Ovary (tissue), 9 donors: ENCODE results near the gene PACSIN3. TPM values are rescaled to one million over a fixed set of nuclear protein-coding genes. Genes with fewer than 3 reads are reported as not detected.

Experiments used
- DNase-seq, 5 donors: peaks; one replicate each; pipeline ENCODE4 v3.0.0-alpha.2; 2019 to 2020
- H3K27ac ChIP-seq, 2 donors: fragments of 200-600 bp; one replicate each; pipeline versions ENCODE4 v1.5.1 to v1.8.0; 2019 to 2022
- H3K27me3 ChIP-seq: fragments of 200-600 bp; one replicate; pipeline ENCODE4 v1.8.0; 2022
- H3K36me3 ChIP-seq: fragments of 200-600 bp; sonication (generic); one replicate; pipeline ENCODE4 v1.5.1; 2019
- H3K4me1 ChIP-seq: one replicate; pipeline ENCODE4 v1.8.1; 2013; ENCODE audit warnings: mild to moderate bottlenecking, moderate library complexity; ENCODE audit not compliant: insufficient read depth
- H3K4me3 ChIP-seq: fragments of 200-600 bp; sonication (generic); one replicate; pipeline ENCODE4 v1.5.1; 2017
- H3K9me3 ChIP-seq, 2 donors: fragments of 200-600 bp in 1 of 2; sonication (generic) in 1 of 2; one replicate each; pipeline versions ENCODE4 v1.5.1 to v1.8.1; 2013 to 2019; ENCODE audit warnings: mild to moderate bottlenecking in 1 of 2, moderate library complexity in 1 of 2
- EP300 ChIP-seq: sonication (generic); formaldehyde crosslinking; IDR thresholded peaks from one replicate; pipeline ENCODE4 v1.6.1; 2017; ENCODE audit warnings: antibody characterized with exemption
- POLR2A ChIP-seq: fragments of 450-650 bp; IDR thresholded peaks from one replicate; pipeline ENCODE4 v1.6.1; 2017; ENCODE audit warnings: antibody characterized with exemption, mild to moderate bottlenecking, moderate library complexity
- WGBS, 3 donors: extraction: QIAGEN DNeasy Blood & Tissue Kit in 1 of 3; methylation state at CpG; one replicate each; pipeline versions ENCODE4 v1.1.5 to v1.1.7; 2013 to 2017; 5-methylcytosine and 5-hydroxymethylcytosine counted together
- intact Hi-C, 4 donors: fragments of 100-400 bp; cut with DNase I; formaldehyde crosslinking; loops; one replicate each; pipeline versions ENCODE4 v1.11.0 to v1.15.1; 2022 to 2023
- polyA plus RNA-seq, 2 donors: library from polyadenylated mRNA; stranded (reverse); fragments of 200-250 nt in 1 of 2; fragments of 350-450 nt in 1 of 2; fragmentation: Illumina TruSeq in 1 of 2; extraction: RNeasy Lipid Tissue Mini Kit (QIAGEN cat#74804) in 1 of 2; gene quantifications; one replicate each; pipeline ENCODE4 v1.2.3, GENCODE V29; 2013 to 2014
- total RNA-seq, 7 donors: library from RNA; depleted of rRNA in 2 of 7; stranded (reverse); fragments of >200 nt in 2 of 7; fragmentation: NEBNext Ultra II Directional in 3 of 7; extraction: Animal tissue kit (Norgen Biotek cat#: 25700) in 3 of 7; gene quantifications; one replicate each; pipeline versions ENCODE4 v1.1.0 to v1.2.4, GENCODE V29; 2016 to 2023
- TF ChIP-seq, protein P1 (sequence below), 3 donors: fragments of 450-650 bp in 2 of 3; fragments of 200-600 bp in 1 of 3; IDR thresholded peaks; one replicate each; pipeline versions ENCODE4 v1.5.1 to v1.8.0; 2016 to 2022; ENCODE audit warnings: antibody characterized with exemption in 3 of 3, mild to moderate bottlenecking in 1 of 3
- donor health status: DM: no; HTN: no; CAD: no; lungs with moderate emphysema.
- donor health status: DM: no; HTN: no; CAD: no.
- donor health status: Bipolar disorder and iron deficiency.
- donor health status: DM: yes; HTN: yes; CAD: no.
- donor health status: DM: no; HTN: no; CAD: no.
- donor health status: DM: yes; HTN: yes; CAD: no.

PACSIN3 gene
- total and polyA plus RNA-seq, 9 donors, result 2.9 to 69.8 (median 38.8) TPM

DNA sequence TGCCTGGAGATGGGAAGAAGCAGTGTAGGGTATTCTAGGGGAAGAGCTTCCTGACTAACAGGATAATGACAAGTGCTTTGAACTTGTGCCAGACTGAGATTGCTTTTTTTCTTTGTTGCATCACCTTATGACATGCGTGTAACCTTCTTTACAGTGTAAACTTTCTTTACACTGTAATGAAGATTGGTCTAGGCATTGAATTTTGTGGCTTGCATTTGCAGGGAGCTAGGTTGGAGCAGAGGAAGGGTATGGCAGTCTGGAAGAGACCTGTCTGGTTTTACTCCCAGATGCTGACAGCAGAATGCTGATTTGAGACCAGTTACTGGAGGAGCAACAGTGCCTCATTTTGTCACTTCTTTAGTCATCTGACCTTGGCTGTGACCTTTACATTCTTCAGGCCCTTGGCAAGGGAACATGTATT, 34.2 kb upstream of the PACSIN3 start:
- no peaks in the 10 kb centered on the region for H3K9me3 ChIP-seq
- WGBS, 3 donors, result 70 to 92% (median 82%) methylated on average over 1 of the region's 1 CpG
- DNase-seq, result no peak
- no peak overlapping the region for H3K4me3 ChIP-seq
- H3K4me1 ChIP-seq, result peaks cover 9% of the 10 kb centered on the region
- intact Hi-C loops, result no loop called here
- TF ChIP-seq, protein P1, sequence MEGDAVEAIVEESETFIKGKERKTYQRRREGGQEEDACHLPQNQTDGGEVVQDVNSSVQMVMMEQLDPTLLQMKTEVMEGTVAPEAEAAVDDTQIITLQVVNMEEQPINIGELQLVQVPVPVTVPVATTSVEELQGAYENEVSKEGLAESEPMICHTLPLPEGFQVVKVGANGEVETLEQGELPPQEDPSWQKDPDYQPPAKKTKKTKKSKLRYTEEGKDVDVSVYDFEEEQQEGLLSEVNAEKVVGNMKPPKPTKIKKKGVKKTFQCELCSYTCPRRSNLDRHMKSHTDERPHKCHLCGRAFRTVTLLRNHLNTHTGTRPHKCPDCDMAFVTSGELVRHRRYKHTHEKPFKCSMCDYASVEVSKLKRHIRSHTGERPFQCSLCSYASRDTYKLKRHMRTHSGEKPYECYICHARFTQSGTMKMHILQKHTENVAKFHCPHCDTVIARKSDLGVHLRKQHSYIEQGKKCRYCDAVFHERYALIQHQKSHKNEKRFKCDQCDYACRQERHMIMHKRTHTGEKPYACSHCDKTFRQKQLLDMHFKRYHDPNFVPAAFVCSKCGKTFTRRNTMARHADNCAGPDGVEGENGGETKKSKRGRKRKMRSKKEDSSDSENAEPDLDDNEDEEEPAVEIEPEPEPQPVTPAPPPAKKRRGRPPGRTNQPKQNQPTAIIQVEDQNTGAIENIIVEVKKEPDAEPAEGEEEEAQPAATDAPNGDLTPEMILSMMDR (IDR thresholded peaks at IDR 0.05), result no peak
- TF ChIP-seq POLR2A (no peak), EP300 (no peak)
- no peaks in the 10 kb centered on the region for H3K27me3 ChIP-seq
- no peaks in the 10 kb centered on the region for H3K36me3 ChIP-seq
- H3K27ac ChIP-seq, result no peak overlapping the region

GRCh38 chr11:47216121-47216798, 30.0 kb upstream of the PACSIN3 start:
- intact Hi-C loops, result loop anchor here in 1 of 4 donors (5.0 kb wide), 1 partner anchor 46 kb away; no protein-coding TSS in a partner anchor
- WGBS, 3 donors, result 2% methylated on average over 12 of the region's 12 CpGs
- TF ChIP-seq, protein P1 (IDR thresholded peaks at IDR 0.05), result no peak
- no peak for TF ChIP-seq POLR2A
- TF ChIP-seq EP300, result no peak
- H3K4me1 ChIP-seq, result peaks cover 10% of the 10 kb centered on the region
- no peaks in the 10 kb centered on the region for H3K36me3 ChIP-seq
- H3K27ac ChIP-seq, result peak overlapping the region in 1 of 2 donors; percentile 93
- peak; percentile 36 to 47 (median 45) for DNase-seq
- H3K9me3 ChIP-seq, result no peaks in the 10 kb centered on the region
- no peaks in the 10 kb centered on the region for H3K27me3 ChIP-seq
- H3K4me3 ChIP-seq, result peak overlapping the region; percentile 72

GRCh38 chr11:47215366-47215910, 29.2 kb upstream of the PACSIN3 start:
- Histone ChIP-seq H3K27me3 (no peaks in the 10 kb centered on the region), H3K9me3 (no peaks in the 10 kb centered on the region), H3K4me1 (peaks cover 10% of the 10 kb centered on the region), H3K27ac (peak overlapping the region; percentile 88 to 93), H3K36me3 (no peaks in the 10 kb centered on the region), H3K4me3 (peak overlapping the region; percentile 72)
- intact Hi-C loops, result loop anchor here in 1 of 4 donors (2.0 to 5.0 kb wide), 2 partner anchors 31 to 47 kb away; no protein-coding TSS in a partner anchor
- TF ChIP-seq POLR2A (no peak), EP300 (no peak)
- TF ChIP-seq, protein P1 (IDR thresholded peaks at IDR 0.05), result no peak
- no peak for DNase-seq
- 6 to 10% (median 10%) methylated on average over 15 of the region's 15 CpGs for WGBS, 3 donors

- Histone ChIP-seq H3K4me1 (peaks cover 10% of the 10 kb centered on the region), H3K36me3 (no peaks in the 10 kb centered on the region), H3K27me3 (no peaks in the 10 kb centered on the region), H3K4me3 (peak overlapping the region; percentile 72), H3K9me3 (no peaks in the 10 kb centered on the region), H3K27ac (peak overlapping the region; percentile 88 to 93)
- DNase-seq, result peak; percentile 88 to 92 (median 91)
- intact Hi-C loops, result loop anchor here in 1 of 4 donors (2.0 kb wide), 1 partner anchor 29 kb away; no protein-coding TSS in a partner anchor
- TF ChIP-seq, protein P1 (IDR thresholded peaks at IDR 0.05), result no peak
- peak; percentile 42 for TF ChIP-seq POLR2A
- WGBS, 3 donors, result 1 to 3% (median 2%) methylated on average over 20 of the region's 20 CpGs
Measured at GRCh38 chr11:47213950-47214565, 27.8 kb upstream of the PACSIN3 start.
